HG03439 (cell line): ENCODE results near the gene LITAF.
"Not testable (repeated sequence)": the region's sequence is repeated elsewhere in the genome, so short reads cannot be mapped to it uniquely, and the experiment has no call there.

Experiments
- ATAC-seq: cut with Tn5 transposase; IDR thresholded peaks from one replicate; pipeline ENCODE4 v1.9.1; 2021; ENCODE audit warnings: mild to moderate bottlenecking, moderate library complexity; ENCODE audit not compliant: unreplicated experiment

LITAF gene

DNA sequence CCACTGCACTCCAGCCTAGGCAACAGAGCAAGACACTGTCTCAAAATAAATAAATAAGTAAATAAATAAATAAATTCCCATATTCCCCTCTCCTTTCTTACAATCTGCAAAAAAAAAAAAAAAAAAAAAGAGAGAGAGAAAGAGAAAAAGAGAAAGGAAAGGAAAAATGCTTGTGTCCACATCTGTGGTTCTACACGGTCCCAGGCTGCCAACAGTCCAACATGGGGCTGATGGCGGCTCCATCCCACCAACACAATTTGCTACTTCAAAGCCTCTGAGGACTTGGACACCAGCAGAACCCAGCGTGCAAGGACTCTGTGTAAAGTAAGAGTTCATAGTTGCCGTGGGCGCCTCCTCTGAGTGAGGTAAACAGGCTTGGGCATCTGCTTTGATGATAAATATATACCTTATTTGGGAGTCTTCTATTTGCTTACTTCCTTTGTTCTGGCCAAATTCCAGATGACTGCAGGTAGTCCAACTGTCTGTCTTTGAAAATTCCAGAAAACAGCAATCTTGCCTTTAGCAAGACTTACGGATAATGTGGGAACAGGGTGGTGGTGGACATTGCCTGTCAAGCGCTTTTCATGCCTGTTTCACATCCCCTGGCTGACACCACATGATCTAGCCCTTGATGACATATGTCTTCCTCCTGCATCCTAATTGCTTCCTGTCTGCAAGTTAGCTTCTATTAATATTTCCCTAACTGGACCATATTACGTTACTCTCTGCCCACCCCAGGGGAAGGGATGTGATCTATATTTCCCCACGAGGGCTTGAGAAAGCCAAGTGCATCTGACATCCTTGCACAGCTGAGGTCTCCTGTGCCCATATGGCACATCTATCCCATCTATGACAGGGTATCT, 10.1 kb downstream of the LITAF start:
- no peak for ATAC-seq

DNA sequence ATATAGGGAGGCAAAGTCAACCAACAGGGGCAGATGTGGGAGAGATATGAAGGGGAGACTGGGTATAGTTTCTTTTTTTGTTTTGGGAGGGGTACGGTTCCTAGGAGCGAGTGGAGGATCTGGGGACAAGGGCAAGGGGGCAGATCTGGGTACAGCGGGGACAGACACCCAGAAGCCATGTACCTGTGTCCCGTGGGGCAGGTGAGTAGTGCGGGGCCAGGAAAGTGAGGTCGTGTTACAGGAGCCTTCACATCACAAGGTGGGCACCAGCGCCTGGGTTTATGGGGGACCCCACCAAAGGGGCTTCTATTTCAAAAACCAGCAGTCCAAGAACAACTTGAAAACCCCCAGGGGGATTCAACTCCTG, 11.5 kb downstream of the LITAF start:
- ATAC-seq, result no peak

DNA sequence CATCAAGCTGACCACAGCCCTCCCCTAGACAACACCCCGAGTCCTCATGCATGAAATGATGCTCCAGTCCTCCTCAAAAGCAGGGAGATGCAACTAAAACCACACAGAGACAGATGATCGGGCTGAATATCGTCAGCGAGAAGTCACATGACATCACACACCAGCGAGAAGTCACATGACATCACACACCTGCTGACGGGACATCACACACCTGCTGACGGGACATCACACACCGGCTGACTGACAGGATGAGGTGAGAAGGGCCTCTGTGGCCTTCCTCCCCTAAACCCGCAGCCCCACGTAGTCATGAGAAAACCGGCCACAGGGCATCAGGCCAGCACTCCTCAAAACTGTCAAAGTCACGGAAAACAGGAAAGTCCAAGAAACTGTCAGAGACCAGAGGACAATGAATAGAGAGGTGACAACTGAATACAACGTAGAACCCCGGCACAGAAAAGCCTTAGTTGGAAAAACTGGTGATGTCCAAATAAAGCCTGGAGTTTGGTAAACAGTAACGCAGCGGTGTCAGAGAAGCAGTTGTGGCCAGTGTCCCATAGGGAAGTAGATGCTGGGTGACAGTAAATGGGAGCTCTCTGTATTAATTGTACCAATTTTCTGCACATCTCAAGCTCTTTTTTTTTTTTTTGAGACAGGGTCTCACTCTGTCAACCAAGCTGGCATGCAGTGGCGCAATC, 14.3 kb downstream of the LITAF start:
- ATAC-seq, result no peak

DNA sequence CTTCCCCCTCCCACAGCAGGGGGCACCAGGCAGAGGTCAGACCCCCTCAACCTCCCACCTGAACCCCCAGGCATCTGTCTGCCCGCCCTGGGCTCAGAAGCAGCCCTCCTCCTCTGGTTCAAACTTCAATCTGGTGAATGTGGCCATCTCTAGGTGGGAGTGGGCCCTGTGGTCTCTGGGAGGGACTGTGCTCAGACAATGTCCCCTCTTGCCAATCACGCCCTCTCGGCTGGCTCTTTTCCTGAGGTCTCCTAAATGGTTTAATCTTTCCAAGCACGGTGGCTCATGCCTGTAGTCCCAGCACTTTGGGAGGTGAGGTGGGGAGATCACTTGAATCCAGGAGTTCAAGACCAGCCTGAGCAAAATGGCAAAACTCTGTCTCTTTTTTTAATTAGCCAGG, 15.2 kb downstream of the LITAF start:
- no peak for ATAC-seq

DNA sequence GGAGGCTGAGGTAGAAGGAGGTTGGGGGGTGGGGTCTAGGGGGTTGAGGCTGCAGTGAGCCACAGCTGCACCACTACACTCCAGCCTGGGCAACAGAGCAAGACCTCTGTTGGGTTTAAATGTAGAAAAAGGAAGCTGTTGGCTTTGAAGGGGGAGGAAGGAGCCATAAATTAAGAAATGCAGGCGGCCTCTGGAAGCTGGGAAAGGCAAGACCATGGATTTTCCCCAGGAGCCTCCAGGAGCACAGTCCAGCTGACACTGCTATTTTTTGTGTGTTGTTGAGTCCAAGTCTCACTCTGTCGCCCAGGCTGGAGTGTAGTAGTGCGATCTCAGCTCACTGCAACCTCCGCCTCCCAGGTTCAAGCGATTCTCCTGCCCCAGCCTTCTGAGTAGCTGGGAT, 15.9 kb downstream of the LITAF start:
- ATAC-seq, result no peak

DNA sequence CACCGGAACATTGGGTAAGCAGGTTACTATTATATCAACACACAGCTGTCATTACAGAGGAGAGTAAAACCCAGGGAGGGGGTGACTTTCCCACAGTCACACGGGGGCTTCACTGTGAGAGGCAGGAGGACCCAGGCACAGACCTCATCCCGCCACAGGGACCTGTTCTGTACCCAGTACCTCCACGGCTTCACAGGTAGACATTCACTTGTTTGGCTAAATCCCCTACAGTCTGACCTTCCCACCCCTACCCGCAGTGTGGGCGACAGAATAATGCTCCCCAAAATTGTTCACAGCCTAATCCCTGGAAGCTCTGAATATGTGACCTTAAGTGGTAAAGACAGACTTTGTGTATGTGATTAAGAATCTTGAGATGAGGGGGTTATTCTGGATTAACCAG, 16.5 kb downstream of the LITAF start:
- no peak for ATAC-seq

DNA sequence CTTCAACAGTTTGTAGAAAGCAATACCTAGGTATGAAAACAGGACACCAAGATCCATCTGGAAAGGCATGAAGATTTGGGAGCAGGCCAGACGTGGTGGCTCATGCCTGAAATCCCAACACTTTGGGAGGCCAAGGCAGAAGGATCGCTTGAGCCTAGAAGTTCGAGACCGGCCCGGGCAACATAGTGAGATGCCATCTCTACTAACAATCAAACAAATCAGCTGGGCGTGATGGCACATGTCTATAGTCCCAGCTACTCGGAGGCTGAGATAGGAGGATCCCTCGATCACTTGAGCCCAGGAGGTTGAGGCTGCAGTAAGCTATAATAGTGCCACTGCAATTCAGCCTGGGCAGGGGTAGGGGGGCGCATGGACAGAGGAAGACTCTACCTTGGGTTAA, 20.3 kb downstream of the LITAF start:
- ATAC-seq, result no peak

DNA sequence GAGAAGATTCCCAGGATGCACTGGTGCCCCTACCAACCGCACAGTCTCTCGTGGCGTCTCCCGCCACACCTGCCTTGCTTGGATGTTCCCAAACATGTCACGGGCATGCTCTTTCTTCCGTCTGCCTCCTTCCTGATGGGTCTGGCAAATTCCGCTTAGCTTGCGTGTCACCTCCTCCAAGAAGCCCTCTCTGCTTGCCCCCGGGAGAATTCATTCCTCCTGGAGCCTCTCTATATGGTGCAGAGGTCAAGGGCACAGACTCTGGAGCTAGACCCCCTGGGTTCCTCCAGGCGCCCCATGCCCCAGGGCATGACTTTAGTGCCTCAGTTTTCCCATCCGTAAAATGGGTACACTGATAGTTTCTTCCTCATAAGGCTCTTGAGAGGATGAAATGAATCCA, 21.1 kb downstream of the LITAF start:
- ATAC-seq, result no peak

DNA sequence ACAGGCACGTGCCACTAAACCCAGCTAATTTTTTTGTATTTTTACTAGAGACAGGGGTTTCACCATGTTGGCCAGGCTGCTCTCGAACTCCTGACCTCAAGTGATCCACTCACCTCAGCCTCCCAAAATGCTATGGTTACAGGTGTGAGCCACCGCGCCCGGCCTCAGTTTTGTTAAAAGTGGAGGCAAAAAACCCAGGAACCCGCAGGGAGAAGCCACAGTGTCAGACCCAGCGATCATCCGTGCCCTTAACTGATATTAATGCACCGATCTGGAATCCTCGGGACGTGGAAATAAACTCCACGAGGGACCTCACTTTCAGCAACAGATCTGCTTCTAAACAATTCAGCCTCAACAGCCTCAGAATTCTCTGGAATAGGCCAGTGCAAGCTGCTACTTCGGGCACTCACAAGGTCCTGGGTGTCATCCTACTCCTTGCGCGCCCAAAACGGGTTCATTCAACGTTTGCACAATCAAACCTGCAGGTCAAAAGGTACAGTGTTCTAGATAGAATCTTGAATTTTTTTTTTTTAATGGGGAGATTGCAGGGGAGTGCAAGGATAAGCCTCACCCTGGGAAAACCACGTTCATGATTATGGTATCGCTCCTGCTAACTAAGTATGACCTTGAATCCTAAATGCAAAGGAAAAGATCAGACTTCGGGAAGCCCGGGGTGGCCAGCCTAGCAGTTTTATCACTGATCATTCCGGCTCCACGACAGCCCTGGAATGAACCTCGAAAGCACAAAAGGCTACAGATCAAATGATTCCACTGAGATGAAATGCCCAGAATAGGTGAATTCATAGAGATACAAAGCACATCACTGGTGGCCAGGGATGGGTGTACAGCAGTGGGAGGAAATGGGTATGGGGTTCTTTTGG, 22.4 kb downstream of the LITAF start:
- ATAC-seq, result no peak

DNA sequence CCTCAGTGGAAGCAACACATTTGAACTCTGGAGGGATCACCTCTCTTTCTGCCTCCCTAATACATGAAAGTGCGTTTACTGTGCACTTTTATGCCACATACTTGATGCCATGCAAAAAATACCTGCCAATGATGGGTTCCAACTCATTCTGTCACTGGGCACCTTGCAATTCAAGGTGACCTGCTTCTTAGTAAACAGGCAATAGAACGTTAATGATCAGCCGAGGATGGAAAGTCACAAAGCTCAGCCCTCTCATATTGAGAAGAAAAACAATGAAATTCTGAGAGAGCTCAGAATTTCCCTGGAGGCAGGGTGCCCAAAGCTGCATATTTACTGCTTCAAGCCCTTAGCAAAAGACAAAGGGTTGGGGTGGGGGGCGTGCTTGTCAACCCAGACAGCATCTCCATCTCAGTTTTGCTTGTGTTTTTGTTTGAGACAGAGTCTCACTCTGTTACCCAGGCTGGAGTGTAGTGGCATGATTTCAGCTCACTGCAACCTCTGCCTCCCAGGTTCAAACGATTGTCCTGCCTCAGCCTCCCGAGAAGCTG, 23.2 kb downstream of the LITAF start:
- ATAC-seq, result no peak

DNA sequence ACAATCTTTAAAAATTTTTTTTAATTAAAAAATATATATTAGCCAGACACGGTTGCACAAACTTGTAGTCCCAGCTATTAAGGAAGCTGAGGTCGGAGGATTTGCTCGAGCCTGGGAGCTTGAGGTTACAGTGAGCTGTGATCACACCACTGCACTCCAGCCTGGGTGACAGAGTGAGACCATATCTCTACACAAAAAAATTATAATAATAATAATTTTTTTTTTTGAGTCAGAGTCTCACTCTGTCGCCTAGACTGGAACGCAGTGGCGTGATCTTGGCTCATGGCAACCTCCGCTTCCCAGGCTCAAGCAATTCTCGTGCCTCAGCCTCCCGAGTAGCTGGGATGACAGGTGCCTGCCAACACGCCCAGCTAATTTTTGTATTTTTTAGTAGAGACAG, 23.8 kb downstream of the LITAF start:
- ATAC-seq, result no peak

DNA sequence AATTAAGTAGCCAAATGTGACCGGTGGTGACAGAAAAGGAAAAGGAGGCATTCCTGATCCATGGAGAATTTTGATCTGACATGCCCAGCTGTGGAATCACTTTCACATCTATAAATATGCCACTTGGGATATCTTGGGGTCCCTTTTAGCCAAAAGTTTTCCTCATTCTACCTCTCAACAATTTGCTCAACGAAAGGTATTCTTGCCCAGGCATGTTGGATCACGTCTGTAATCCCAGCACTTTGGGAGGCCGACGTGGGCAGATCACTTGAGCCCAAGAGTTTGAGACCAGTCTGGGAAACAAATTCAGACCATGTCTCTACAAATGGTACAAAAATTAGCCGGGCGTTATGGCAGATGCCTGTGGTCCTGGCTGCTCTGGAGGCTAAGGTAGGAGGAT, 24.3 kb downstream of the LITAF start:
- no peak for ATAC-seq

DNA sequence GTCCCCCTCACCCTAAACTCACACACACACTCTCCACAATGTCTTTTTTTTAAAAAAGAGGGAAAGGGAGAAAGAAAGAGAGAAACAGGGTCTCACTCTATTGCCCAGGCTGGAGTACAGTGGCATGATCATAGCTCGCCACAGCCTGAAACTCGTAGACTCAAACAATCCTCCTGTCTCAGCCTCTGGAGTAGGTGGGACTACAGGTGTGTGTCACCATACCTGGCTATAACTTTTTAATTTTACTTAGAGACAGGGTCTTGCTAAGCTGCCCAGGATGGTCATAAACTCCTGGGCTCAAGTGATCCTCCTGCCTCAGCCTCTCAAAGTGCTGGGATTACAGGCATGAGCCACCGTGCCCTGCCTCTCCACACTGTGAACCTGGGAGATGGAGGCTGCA, 24.9 kb downstream of the LITAF start:
- no peak for ATAC-seq

DNA sequence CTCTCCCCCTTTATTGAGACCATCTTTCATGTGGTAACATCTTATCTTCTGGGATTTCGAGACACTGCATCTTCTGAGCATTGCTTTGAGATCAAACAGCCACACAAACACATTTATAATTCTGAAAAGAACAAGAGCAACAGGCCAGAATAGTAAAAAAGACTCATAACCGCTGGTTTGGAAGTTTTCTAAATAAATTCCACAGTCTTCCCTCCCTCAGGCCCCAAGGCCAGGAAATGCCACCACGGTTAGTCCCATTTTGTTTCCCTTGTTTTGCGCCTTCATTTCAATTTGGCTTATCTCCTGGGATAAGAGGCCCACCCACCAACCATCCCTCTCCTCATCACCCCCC, 25.3 kb downstream of the LITAF start:
- ATAC-seq, result no peak

DNA sequence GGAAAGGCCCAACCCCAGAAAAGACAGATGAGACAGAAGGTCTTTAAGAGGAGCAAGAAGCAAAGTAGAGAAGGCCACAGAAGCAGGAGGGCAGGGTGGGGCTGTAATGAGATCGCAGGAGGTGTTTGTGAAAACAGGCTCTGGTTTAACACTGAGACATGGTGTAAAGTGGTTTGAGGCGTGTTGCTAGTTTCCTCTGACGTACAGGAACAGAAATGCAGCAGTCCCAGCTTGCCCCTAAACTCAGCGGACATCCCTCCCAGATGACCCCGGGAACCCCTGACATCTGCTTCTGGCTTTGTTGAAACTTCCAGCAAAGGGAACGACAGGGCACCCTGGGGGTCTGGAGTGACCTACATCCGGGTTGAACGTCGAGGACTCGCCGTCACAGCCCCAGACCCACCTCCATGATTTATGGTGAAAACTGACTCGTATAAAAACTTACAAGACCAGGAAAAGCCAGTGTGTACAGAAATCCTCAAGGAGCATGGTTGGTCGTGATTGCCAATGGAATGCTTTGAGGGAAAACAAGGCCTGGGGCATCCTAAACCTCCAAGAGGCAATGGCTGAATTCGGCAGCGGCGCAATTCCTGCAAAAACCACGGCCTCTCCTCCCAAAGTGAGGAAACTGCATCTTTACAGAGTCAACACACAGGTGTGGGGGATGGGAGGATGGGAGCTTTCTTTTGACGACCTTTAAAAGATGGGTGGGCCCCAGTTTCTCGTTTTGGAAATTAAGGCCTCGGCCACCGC, 25.8 kb downstream of the LITAF start:
- ATAC-seq, result no peak

DNA sequence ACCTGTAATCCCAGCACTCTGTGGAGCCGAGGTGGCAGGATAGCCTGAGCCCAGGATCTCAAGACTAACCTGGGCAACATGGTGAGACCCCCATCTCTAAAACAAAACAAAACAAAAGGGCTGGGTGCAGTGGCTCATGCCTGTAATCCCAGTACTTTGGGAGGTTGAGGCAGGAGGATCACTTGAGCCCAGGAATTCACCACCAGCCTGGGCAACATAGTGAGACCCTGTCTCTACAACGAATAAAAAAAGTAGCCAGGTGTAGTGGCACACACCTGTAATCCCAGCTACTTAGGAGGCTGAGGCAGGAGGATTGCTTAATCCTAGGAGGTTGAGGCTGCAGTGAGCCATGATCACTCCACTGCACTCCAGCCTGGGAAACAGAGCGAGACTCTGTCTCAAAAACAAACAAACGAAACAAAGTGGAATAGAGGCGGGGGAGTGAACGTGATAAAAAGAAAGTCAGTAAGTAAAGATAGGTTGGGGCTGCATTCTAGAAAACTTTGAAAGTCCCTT, 28.4 kb downstream of the LITAF start:
- ATAC-seq, result not testable (repeated sequence)

DNA sequence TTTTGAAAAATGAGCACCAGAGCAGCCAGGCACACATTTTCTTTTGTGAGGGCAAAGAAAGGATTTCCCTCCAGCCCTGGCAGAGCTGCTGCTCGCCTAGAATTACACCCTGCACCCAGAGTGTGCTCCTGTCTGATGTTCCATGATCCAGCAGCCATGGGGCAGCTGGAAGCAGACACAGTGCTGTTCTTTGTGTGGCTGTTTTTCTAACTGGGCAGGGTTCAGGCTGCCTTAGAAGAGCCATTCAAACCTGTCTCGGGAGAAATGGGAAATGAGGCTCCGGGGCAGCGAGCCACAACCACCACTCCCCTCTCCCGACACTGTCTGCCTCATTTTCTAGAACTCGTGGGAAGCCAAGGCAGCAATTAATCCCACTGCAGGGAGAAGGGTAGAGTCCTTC, 28.9 kb downstream of the LITAF start:
- ATAC-seq, result no peak

DNA sequence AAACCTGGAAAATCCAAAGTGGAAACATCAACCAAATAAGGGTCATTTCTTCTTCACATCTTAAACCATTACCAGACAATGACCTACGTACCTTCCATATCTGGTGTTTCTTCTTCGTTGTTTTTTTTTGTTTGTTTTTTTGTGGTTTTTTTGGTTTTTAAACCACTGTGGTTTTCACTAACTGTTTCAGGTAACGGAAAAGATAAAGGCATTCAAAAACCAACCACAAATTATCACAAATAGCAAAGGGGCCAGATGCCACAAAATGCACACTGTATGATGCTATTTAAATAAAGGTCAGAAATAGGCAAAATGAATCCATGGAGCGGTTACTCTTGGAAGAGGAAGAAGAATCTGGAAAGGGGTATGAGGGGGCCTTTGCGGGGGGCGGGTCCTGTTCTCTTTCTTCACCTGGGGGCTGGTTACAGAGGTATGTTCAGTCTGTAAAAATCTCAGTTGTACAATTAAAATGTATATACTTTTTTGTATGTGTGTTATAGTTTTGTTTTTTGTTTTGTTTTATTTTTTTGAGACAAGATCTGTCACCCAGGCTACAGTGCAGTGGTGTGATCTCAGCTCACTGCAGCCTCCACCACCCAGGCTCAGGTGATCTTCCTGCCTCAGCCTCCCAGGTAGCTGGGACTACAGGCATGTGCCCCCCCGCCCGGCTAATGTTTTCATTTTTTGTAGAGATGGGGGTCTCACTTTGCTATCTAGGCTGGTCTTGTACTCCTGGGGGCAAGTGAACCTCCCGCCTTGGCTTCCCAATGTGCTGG, 29.6 kb downstream of the LITAF start:
- no peak for ATAC-seq

DNA sequence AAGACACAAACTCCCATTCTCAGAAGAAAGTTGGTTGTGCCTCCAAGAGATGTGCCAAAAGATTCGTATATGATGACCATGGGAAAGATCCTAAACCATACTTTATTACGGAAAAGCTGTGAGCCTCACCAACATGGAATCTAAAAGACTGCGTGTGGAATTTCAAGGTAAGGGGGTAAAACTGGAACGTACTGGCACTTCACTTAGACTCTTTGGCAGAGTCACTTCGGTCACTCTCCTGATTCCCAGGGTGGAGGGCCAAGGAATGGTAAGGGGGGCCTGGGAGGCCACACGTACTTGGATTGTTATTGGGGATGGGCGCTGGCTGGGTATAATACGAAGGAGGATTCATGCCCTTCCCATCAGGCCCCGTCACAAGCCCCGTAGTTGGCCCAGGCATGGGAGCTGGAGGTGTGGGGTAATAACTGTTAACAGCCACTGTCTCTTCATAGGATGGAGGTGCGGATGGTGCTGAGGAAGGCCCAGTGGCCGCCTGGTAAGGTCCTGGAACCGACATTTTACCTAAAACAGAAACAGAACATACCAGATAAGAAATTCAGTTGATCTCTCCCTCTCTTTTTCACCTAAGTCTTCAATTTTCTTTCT, 30.4 kb downstream of the LITAF start:
- ATAC-seq, result no peak
